COR-L47 (cell line): ENCODE data around the gene SMAD9.
"Not testable (repeated sequence)": the region's sequence is repeated elsewhere in the genome, so short reads cannot be mapped to it uniquely, and the experiment has no call there.

Experiments used
- DNase-seq: peaks from one replicate; lab custom pipeline; 2025; lab: John Stamatoyannopoulos, UW

SMAD9 gene

DNA sequence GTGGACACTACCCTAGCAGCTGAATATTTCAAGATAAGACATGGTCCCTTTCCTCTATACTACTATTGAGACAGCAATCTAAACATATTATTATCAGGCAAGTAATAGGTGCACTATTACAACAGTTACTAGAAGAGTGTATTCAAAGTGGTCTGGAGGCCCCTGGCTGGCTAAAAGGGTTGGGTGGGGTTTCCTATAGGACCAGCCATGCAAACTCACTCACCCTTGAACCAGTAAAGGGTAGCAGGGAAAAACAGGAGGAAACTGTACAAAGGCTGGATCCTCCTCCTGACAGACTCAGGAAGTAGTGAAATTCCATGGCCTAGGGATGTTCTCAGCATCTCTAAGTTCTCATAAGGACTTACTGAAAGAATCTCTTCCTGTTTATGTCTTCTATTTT, 7.7 kb downstream of the SMAD9 start:
- DNase-seq: no peak

DNA sequence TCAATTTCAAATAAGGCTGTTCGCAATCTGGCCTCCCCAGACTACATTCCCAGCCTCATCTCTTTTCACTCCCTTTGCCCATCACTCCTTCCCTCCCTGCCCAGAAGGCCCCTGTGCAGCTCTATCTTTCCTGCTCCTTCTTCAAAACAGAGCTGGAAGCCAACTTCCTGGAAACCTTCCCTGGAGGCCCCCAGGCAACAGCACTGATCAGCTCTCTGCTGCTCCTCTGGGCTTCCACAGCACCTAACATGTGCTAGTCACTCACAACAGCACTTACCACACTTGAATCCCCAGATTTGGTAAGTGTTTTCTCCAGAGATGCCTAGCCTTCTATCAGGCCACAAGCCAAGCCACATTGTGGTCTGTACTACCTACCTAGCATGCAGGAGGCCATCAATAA, 9.5 kb downstream of the SMAD9 start:
- no peak for DNase-seq

DNA sequence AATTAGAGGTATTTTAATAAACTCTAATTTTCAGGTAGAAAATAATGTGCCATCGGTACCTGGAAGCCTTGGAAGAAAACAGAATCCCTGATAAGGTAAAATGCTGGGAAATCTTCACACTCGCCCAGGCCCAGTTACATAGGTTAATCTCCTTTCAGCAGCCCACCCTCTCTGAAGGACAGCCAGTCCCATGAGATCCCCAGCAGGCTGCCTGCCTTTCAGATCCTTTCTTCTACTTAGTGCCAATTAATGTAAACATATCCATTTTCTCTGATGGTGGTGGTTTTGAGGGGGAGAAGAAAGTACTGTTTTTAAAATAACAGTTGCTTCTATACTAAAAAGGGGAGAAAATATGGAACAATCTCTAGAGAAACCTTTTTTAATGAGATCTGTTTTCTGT, 12.2 kb downstream of the SMAD9 start:
- no peak for DNase-seq

- DNase-seq: no peak
Measured at GRCh38 chr13:36907266-36907665, 12.8 kb downstream of the SMAD9 start.

DNA sequence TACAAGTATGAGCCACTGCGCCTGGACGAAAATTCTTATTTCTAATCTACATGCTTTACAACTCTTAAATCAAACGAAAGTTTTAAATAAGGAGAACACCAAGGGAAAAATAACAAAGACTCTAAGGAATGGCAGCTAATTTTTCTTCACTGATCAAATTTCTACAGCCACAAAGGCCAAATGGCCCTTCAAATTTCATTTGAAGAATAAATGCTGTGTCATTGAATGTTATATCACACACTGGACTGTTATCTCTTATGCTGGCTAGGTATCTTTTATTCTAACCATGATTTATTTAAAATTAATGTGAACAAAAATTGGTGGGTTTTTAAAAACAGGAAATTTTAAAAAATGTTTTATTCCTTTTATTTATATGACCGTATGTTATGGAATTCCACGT, 14.1 kb downstream of the SMAD9 start:
- no peak for DNase-seq

DNA sequence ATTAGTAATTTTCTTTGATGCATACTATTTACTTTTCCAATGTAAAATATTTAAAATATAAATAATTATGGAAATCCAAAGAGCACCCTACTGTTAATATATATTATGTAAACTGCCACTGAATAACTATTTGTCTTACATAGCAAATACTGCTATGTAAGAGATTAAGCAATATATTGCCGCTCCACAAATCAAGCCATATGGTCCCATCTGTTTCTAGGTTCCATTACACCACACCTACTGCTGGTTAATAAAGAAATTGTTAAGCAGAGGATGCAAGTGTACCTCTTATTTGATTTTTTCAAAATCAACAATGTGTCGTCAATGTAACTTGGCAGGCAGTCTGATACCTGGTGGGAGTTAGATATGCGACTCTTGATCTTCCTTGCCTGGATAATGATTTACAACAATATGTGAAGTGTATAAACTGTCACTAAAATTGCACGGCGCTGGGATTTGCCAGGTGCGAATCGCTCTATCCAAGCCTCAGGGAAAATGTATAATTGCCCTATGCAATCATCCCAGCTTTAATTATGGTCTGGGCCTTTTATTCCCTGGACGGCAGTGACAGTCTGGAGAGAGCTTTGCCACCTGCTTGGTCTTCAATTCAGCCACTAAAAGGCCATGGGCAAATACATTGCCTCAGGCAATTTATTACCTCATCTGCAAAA, 16.0 kb downstream of the SMAD9 start:
- DNase-seq: peak; percentile 100

- no peak for DNase-seq
Measured at GRCh38 chr13:36897054-36897616, 22.9 kb downstream of the SMAD9 start.

DNA sequence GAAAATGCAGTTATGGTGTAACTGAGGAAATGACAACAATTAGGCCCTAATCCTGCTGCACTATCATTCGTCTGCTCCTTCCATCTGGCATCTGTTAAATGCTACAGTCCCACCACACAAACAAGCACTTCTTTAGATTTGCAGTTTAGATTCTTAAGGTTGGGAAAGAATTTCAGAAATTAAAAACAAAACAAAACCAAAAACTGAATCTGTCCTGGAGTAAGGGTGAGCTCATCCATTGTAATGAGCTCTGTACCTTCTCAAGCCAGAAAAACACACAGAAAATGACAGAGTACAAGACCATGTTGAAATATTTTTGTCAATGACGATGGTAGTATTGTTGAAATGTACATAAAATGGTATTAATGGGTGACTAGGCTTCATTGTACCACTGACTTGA, 28.3 kb downstream of the SMAD9 start:
- no peak for DNase-seq

DNA sequence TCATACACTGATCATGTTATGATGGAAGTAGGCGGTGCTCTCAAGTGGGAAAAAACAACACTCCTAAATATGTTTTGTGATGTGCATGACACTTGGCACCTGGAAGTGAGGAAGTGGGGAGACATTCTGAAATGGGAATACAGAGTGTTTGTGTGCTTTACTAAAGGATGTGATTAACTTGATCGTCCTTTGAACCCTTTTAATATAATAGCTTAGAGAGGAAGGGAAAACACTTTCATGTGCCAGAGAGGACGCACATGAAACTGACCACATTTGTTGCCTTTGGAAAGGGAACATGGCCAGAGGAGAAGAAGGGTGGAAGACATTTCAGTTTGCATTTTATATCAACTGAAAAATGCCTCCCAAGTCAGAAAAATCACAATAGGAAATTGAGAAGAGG, 31.4 kb downstream of the SMAD9 start:
- peak; percentile 9 for DNase-seq

DNA sequence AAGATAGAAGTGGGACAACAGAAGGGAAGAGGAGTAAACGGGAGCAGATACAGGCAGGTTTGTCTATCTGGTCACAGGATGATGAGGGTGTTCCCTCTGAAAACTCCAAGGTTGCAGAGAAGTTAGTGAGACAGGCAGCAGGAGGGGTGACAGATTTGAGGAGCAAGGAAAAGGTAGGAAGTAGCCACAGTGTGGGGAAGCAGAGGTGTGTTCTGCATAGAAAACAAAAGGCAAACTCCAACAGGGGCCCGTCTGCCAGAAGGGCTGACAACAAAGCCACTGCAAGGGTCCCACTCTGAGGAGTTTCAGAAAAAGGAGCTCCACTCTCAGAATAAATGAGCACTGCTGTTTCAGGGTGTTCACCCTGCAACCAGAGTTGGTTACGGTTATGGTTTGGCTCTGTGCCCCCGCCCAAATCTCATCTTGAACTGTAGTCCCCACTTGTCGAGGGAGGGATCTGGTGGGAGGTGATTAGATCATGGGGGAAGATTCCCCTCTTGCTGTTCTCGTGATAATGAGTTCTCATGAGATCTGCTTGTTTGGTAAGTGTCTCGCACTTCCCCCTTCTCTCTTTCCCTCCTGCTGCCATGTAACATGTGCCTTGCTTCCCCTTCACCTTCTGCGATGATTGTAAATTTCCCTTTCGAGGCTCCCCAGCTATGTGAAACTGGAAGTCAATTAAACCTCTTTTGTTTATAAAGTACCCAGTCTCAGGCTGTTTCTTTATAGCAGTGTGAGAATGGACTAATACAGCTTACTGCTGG, 32.1 kb downstream of the SMAD9 start:
- DNase-seq: no peak

- no peak for DNase-seq
Measured at GRCh38 chr13:36885901-36886300, 34.1 kb downstream of the SMAD9 start.

GRCh38 chr13:36884235-36884634, 35.8 kb downstream of the SMAD9 start:
- DNase-seq: no peak

DNA sequence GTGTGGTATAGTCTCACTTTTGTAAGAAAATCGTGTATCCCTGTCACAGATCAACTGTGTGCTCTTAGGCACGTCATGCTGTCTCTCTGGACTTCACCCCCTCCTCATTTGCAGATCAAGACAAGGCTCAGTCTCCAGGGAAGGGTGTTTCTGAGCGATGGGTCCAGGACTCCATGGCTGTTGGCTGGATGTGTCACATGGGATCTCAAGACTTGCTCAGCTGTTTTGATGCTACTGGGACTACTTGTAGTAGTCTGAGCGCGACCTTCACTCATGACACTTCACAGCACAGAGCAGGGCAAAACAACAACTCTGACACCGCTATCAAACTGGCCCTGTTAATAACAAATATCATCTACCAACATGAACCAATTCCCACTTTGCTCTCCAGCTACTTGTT, 36.2 kb downstream of the SMAD9 start:
- DNase-seq: no peak

DNA sequence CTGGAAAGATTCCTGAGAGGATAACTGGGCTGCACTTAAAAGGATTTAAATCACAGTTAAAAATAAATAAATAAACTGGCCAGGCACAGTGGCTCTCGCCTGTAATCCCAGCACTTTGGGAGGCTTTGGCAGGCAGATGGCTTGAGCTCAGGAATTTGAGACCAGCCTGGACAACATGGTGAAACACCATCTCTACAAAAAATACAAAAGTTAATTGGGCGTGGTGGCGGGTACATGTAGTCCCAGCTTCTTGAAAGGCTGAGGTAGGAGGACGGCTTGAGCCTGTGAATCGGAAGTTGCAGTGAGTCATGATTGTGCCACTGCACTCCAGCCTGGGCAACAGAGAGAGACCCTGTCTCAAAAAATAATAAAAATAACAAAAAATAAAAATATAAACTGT, 36.6 kb downstream of the SMAD9 start:
- DNase-seq: not testable (repeated sequence)

DNA sequence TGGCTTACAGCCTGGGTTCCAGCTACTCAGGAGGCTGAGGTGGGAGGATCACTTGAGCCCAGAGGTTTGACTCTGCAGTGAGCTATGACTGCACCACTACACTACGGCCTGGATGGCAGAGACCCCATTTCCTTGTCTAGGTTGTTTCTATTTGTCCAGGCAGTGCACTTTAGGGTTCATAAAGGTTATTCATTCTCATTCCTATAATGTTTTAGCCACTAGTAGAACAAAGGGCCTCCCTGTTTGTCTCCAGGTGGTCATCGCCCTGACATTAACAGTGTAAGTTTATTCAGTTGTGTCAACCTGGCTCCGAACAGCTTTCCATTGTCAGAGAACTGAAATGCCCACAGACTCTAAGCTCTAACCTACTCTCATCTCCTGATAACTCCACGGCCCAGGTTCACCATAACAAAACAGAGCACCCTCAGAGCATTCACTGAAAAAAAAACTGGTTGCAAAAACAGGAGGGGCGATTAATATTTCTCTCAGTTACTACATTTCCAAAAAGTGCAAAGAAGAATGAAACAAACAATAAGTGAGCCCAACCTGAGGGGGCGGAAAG, 37.1 kb downstream of the SMAD9 start:
- DNase-seq: no peak

DNA sequence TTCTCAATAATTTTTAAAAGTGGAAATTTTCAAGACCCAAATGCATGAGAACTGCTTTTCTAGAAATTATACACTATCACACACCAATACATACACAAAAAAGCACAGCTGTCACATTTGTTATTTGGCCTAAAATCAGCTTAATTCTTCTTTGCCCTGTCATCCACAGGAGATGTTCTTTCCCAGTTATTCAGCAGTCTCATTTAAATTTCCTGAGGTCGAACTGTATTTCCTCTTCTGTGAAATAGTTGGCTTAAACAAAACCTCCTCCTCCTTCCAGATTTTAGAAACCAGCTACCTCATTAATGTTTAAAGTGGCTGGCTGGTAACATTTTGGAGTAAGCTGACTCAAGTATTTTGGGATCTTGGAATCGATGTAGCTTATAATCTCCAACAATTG, 39.1 kb downstream of the SMAD9 start:
- no peak for DNase-seq

GRCh38 chr13:36879218-36879938, 40.7 kb downstream of the SMAD9 start:
- no peak for DNase-seq

GRCh38 chr13:36875961-36876360, 44.1 kb downstream of the SMAD9 start:
- DNase-seq: no peak

GRCh38 chr13:36875431-36875830, 44.6 kb downstream of the SMAD9 start:
- no peak for DNase-seq

DNA sequence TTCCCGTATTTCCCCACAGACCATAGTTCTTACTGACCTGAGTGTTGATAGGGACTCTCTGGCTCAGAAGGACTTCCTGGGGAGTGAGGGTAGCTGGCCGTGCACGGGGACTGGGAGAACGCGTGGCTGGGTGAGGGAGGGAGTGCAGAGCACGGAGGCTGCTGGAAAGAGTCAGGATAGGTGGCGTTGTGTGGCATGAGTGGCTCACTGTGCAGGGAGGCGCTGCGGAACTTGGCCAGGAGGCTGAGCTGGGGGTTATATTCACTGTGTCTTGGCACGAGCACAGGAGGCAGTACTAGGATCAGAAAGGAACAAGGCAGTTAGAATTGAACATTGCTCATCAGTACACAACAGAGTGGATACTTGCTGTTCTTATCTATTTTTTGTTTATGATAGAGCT, 47.4 kb downstream of the SMAD9 start:
- DNase-seq: peak; percentile 25

- DNase-seq: no peak
Measured at GRCh38 chr13:36870050-36870692, 49.9 kb downstream of the SMAD9 start.

DNA sequence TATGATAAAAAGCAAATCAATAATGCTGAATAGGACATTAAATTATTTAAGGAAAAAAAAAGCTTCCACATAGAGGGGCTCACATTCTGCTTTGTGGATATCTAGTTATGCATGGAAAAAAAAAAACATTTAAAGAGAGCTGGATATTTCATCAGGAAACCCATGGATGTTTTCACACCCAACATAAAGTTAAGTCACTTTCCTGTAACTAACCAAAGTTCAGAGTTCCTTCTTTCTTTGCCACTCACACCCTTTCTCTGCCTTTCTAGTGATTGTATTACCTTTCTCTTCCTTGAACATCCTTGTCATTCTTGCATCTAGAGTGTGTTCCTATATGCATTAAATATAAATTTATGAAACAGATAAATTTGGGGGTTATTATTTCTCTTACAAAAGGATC, 53.8 kb downstream of the SMAD9 start:
- DNase-seq: no peak
